GM12801 (cell line): ENCODE data around the gene MLLT6.

Experiments
- CTCF ChIP-seq: IDR thresholded peaks from one replicate; pipeline ENCODE4 v1.5.1; 2011; ENCODE audit warnings: control low read depth; ENCODE audit not compliant: insufficient read length; ENCODE audit errors: extremely low read depth

The MLLT6 gene

GRCh38 chr17:38702166-38702915 is 2.7 kb upstream of the MLLT6 start:
- TF ChIP-seq CTCF, result no peak

- TF ChIP-seq CTCF, result no peak
These were observed 1.9 kb upstream of the MLLT6 start for GRCh38 chr17:38702916-38703741.

- no peak for TF ChIP-seq CTCF
These were observed 1.1 kb upstream of the MLLT6 start for GRCh38 chr17:38703742-38704605.

GRCh38 chr17:38705523-38705802 is 390 bp downstream of the MLLT6 start:
- no peak for TF ChIP-seq CTCF

- TF ChIP-seq CTCF, result no peak
These were observed 881 bp downstream of the MLLT6 start for GRCh38 chr17:38705803-38706504.

GRCh38 chr17:38706505-38707216 is 1.6 kb downstream of the MLLT6 start:
- no peak for TF ChIP-seq CTCF
